Measurements from ENCODE around the gene NHERF2.
"Not testable (repeated sequence)": the region's sequence is repeated elsewhere in the genome, so short reads cannot be mapped to it uniquely, and the experiment has no call there.

The NHERF2 gene

DNA sequence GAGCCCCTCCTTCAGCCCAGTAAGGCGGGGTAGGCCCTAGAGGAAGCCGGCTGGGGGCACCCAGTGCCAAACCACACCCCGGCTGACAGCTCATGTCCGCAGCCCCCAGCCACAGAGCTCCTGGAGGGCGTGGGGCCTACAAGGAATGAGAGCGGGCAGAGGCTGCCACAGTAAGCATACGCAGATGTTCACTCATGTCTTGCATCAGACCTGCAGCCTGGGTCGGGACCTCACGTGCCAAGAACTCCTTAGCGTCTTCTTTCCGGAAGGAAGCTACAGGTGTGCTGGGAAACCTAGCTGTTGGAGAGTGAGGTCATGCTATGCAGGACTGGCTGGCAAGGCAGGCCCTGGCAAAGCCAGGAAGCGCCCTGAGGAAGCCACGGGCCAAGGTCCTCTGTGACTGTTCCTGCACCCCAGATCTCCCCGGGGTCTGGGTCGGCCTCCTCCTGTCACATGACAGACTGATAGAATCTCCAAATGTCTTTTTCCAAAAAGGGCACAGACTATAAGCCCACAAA, 18.6 kb upstream of the NHERF2 start:
- peak; percentile 80 for DNase-seq

DNA sequence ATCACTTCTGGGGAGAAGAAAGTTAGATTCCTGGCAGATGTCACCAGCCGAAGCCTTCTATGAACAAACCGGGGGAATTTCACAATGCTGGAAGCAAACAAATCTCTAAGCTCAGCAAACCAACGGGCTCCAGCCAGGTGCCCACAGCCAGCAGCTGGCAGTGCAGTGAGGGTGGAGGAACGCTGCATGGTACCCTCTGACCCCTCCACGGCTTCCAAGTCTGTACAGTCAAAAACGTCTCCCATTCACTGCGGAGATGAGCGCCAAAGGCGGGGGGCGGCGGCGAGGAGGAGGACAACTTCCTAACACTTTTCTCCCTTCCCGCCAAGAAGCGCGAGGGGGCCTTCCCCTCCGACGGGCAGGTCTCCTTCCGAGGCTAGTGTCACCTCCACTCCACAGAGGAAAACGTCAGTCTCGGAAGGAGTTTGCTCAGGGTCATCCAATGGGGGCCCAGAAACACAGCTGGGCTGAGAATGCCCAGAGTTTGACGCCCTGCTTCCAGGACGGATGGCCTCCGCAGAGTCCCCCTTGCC, 18.0 kb upstream of the NHERF2 start:
- DNase-seq = peak; percentile 47

- DNase-seq = no peak
Measured at GRCh38 chr16:2009164-2009711, 17.5 kb upstream of the NHERF2 start.

DNA sequence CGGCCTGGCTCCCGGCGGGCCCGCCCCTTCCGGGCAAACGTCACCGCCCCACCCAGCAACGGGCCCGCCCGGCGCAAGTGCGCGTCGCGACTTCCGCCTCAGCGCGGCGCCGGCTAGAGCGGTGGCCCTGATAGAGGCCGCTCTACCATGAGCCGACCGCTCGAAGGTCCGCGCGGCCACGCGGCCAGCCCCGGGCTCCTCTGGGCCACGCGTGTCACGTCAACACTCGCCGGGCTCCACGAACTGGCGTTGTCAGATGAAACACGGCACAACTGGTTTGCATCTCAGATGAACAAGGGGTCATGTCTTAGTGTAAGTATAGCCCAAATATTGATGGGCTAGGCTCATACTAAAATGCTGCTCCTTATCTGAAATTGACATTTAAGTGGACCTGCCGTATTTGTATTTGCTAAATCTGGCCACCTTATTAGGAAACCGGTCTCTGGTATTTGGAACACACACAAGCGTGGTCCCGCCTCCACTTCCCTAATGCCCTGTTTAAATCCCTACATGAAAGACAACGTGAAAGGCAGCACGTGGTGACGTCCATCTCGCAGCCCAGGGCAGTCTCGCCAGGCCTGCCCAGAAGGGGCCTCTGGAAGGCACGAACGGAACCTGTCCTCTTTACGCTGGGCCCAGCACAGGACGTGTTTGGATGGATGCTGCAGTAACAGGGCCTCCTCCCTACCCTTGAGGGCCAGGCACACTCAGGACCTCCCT, 16.8 kb upstream of the NHERF2 start, which contains the start of gene ZNF598:
TSS of gene ZNF598 (minus strand) at position 31 of the 720 bp plus-strand sequence.
- DNase-seq = peak; percentile 79

GRCh38 chr16:2011726-2012125, 15.0 kb upstream of the NHERF2 start:
- not testable (repeated sequence) for DNase-seq

DNA sequence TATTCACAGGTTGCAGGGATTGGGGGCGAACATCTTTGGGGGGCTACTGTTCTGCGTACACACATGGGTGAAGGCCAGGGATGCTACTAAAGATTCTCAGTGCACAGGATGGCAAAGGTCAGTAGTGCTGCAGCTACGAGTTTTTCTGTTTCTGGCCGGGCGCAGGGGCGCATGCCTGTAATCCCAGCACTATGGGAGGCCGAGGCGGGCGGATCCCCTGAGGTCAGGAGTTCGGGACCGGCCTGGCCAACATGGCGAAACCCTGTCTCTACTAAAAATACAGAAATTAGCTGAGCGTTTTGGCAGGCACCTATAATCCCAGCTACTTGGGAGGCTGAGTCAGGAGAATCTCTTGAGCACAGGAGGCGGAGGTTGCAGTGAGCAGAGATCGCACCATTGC, 13.2 kb upstream of the NHERF2 start:
- DNase-seq = no peak

DNA sequence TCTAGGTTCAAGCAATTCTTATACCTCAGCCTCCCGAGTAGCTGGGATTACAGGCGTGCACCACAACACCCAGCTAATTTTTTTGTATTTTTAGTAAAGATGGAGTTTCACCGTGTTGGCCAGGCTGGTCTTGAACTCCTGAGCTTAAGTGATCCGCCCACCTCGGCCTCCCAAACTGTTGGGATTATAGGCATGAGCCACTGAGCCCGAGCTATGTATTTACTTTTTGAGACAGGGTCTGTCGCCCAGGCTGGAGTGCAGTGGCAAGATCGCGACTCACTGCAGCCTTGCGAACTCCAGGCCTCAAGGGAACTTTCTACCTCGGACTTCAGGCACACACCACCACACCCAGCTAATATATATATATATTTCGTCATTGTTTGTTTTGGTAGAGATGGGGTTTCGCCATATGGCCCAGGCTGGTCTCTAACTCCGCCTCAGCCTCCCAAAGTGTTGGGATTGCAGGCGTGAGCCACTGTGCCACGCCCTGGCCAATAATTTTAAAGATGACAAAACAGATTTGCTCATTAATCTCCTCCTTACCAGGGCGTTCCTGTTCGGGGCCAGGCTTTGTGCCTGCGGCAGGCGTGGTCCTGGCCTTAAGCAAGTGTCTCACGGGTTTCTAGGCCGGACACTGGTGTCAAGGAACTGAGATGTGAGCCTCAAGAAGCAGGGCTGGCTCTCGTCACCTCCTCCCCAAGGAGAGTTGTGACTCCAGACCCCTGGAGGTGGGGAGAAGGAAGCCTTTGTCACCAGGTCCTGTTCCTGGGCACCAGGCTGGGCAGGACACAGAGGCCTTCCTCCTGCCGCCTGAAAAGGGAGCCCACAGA, 11.4 kb upstream of the NHERF2 start:
- peak; percentile 85 for DNase-seq

GRCh38 chr16:2015947-2016208, 10.8 kb upstream of the NHERF2 start:
- DNase-seq = no peak

- DNase-seq = no peak
Measured at GRCh38 chr16:2016407-2016922, 10.2 kb upstream of the NHERF2 start.

GRCh38 chr16:2019518-2019920, 7.2 kb upstream of the NHERF2 start, which contains the start of gene NPW:
Gene NPW, plus strand, starts transcription at chr16:2019785.
- DNase-seq = no peak

DNA sequence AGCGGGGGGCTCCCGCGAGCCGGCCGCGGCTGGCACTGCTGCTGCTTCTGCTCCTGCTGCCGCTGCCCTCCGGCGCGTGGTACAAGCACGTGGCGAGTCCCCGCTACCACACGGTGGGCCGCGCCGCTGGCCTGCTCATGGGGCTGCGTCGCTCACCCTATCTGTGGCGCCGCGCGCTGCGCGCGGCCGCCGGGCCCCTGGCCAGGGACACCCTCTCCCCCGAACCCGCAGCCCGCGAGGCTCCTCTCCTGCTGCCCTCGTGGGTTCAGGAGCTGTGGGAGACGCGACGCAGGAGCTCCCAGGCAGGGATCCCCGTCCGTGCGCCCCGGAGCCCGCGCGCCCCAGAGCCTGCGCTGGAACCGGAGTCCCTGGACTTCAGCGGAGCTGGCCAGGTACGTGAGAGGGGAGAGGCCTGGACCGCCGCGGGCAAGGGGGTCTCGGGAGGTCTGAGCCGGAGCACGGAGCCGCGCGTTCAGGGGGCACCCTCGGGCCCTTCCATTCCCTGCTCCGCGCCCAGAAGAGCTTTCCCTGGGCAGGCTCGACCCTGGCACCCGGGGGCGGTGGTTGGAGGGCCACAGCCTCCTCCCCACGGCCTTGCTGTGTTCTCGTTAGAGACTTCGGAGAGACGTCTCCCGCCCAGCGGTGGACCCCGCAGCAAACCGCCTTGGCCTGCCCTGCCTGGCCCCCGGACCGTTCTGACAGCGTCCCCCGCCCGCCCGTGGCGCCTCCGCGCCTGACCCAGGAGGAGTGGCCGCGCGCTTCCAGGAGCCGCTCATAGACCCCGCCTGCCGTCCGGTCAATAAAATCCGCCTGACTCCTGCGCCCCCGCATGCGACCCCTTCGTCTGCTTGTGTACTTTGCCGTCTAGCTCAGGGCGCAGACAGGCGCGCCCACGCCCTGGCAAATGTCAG, 6.5 kb upstream of the NHERF2 start:
- no peak for DNase-seq

DNA sequence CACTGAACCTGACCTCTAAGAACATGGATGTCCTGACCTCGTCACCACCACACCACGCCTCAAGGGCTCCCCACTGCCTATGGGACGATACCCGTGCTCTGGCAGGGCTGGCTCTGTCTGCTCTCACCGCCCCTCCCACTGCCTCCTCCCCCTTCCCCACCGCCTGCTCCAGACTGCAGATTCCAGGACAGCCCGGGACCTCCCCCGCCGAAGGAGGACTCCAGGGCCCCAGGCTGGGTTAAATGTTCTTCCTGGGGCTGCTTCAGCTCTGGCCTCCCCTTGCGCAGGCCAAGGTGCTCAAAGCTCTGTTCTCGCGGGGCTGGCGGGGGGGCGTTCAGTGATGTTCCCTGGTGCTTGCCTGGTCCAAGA, 4.0 kb upstream of the NHERF2 start:
- no peak for DNase-seq

DNA sequence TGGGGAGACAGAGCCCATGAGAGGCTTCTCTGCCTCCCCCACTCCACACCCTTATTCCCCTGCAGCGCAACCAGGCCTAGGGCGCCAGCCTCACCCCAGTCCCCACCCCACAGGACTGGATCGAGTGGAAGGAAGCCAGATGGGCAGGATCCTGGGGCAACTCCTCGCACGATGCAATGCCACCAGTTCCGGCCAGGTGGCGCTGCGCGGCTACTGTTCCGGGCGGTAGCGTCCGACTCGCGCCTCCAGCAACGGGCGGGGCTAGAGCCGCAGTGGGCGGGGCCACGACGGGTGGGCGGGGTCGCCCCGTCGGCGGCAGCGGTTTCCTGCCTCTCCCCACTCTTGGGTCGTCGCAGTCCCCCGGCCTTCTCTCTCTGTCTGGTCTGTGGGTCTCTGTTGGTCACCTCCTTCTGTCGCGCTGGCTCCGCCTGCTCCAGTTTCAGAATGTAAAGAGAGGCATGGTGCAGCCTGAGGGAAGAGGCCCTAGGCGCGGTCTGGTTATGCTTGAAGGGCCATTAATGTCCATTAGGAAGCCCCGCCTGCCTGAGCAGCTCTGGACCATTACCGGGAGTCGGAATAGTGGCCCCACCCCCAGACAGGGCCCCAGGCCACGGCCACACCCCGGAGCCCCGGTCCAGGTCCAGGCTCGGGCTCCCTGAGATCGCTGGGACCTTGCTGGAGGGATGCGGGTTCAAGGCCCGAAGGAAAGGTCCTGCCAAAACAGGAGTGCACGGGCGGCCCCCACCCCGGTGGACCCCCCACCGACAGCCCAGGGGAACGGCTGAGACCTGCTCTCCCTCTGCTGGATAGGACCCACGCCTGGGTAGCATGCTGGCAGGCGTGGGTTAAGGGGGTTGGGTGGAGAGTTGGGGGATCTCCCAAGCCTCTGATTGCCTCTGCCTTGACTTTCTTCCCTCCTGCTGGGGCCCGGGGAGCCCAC, 3.3 kb upstream of the NHERF2 start:
- peak; percentile 80 for DNase-seq

DNA sequence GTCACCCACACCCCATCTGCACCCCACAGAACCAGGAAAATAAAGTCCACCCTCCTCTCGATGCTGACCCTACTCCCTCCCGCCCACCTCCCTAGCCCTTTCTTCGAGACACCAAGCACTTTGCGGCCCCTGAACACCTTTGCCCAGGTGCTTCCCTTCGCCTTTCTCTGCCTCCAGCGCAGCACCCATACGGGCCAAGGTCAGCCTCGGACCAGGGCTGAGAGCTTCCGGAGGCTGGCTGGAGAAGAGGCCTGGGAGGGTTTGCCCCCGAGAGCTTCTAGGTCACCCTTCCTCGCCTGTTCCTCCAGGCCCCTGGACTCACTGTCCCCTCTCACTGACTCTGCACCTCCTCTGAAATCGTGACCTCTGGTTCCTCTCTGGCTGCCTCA, 2.7 kb upstream of the NHERF2 start:
- no peak for DNase-seq

DNA sequence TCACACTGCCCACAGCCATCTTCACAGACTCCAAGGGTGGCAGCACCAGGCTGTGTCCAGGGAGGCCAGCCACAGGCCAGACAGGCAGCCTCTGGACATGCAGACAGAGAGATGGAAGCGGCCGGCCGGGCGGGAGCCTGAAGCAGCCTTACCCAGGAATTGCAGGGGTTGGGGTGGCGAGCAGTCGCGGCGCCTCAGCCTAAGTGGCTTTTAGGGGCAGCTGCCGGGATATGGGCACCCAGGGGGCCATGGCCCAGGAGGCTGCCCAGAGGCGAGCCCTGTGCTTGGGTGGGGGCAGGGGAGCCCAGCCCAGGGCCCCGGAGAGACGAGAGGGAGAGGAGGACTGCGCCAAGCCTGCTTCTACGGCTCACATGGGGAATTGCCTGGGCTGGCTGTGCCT, 1.5 kb upstream of the NHERF2 start:
- DNase-seq = no peak

DNA sequence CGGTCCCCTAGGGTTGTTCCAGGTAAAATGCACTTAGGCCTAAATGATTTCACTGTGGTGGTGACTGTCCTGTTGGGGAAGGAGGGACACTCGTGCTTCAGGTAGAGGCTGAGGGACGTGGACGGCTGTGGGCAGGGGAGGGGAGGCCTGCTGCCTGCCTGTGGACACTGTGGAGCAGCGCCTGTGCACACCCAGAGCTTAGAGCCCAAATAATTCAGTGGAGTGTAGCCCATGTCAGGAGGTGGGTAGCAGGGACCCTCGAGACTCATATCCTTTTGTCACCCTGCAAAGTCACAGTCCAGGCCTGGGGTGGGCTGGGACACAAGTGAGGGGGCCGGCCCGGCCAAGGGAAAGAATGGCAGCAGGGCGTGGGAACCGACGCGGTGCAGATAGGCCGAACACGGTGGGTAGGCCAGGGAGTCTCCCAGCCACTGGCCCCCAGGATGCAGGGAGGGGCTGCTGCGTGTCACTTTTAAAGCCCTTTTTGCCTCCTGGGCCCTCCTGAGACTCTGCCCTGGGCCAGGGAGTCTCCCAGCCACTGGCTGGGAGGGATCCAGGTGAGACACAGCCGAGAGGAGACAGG, 733 bp upstream of the NHERF2 start:
- DNase-seq = no peak

- DNase-seq = no peak
Measured at GRCh38 chr16:2027024-2028010, 615 bp downstream of the NHERF2 start.

GRCh38 chr16:2028146-2028545, 1.4 kb downstream of the NHERF2 start:
- no peak for DNase-seq

DNA sequence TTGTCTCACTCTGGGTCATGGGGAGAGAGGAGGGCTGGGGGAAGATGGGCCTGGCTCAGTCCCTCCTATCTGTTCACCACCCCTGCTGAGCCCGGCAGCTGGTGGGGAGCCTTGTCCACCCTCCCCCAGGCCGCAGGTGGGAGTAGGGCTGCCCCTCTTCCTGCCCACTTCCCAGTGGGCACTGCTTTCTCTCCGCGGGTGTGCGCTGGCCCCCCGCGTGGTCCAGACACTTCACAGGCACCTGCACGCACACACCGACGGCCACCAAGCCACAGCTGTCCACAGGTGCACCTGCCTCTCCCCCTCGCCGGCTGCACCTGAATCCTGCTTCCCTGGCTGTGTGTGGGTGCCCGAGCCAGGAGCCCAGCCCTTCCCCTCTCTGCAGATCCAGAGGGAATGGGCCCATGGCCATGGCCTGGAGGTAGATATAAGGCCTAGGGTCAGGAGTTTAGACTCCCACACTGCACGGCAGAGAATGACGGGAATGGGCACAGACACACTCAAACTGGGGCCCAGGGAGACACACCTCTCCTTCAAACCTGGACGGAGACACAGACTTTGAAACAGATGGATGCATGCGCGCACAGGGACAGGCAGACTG, 2.0 kb downstream of the NHERF2 start:
- no peak for DNase-seq

Data from MV-4-11 (cell line).